ENCODE results near the gene PARD3B. TPM values are rescaled to one million over a fixed set of nuclear protein-coding genes. Genes with fewer than 3 reads are reported as not detected.

PARD3B gene
- total RNA-seq, 4 donors from 2014 or later = 32.6 to 65.7 (median 38.6) TPM

GRCh38 chr2:205193836-205194228, 648.6 kb downstream of the PARD3B start:
- no peaks in the 10 kb centered on the region for H3K27me3 ChIP-seq
- H3K9me3 ChIP-seq = no peaks in the 10 kb centered on the region
- no peak overlapping the region for H3K27ac ChIP-seq
- H3K36me3 ChIP-seq = no peaks in the 10 kb centered on the region
- no peak overlapping the region for H3K4me3 ChIP-seq
- 87 to 97% methylated on average over 2 to 4 of the region's 4 CpGs for WGBS, 2 donors (ENCODE audit: low coverage in 1 of 2)
- TF ChIP-seq POLR2A (IDR thresholded peaks at IDR 0.05) = no peak
- TF ChIP-seq POLR2AphosphoS5 (IDR thresholded peaks at IDR 0.05) = no peak
- TF ChIP-seq, protein P1, sequence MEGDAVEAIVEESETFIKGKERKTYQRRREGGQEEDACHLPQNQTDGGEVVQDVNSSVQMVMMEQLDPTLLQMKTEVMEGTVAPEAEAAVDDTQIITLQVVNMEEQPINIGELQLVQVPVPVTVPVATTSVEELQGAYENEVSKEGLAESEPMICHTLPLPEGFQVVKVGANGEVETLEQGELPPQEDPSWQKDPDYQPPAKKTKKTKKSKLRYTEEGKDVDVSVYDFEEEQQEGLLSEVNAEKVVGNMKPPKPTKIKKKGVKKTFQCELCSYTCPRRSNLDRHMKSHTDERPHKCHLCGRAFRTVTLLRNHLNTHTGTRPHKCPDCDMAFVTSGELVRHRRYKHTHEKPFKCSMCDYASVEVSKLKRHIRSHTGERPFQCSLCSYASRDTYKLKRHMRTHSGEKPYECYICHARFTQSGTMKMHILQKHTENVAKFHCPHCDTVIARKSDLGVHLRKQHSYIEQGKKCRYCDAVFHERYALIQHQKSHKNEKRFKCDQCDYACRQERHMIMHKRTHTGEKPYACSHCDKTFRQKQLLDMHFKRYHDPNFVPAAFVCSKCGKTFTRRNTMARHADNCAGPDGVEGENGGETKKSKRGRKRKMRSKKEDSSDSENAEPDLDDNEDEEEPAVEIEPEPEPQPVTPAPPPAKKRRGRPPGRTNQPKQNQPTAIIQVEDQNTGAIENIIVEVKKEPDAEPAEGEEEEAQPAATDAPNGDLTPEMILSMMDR (IDR thresholded peaks at IDR 0.05) = no peak
- no peak for TF ChIP-seq EP300 (IDR thresholded peaks at IDR 0.05; ENCODE audit: low read depth)
- in situ Hi-C loops (cut with MboI; ENCODE audit: low pct_ligation_motif_present in 1 of 4, low pct_unique_long_range_greater_than_20kb in 1 of 4, low sequenced_read_pairs in 3 of 4) = no loop called here
- intact Hi-C loops (cut with DNase I; ENCODE audit: low total_unique reads) = no loop called here
- no peak for DNase-seq
- H3K4me1 ChIP-seq = peaks cover 0 to 7% (median 0%) of the 10 kb centered on the region in 4 donors

- no peak for TF ChIP-seq EP300 (IDR thresholded peaks at IDR 0.05; ENCODE audit: low read depth)
- TF ChIP-seq, protein P1 (IDR thresholded peaks at IDR 0.05) = no peak
- TF ChIP-seq POLR2AphosphoS5 (IDR thresholded peaks at IDR 0.05) = no peak
- no peak for TF ChIP-seq POLR2A (IDR thresholded peaks at IDR 0.05)
- no peaks in the 10 kb centered on the region for H3K36me3 ChIP-seq
- no peak for DNase-seq
- no peak overlapping the region for H3K4me3 ChIP-seq
- no peaks in the 10 kb centered on the region for H3K9me3 ChIP-seq
- H3K4me1 ChIP-seq = peaks cover 0 to 7% (median 0%) of the 10 kb centered on the region in 4 donors
- H3K27me3 ChIP-seq = no peaks in the 10 kb centered on the region
- intact Hi-C loops (cut with DNase I; ENCODE audit: low total_unique reads) = no loop called here
- no peak overlapping the region for H3K27ac ChIP-seq
- in situ Hi-C loops (cut with MboI; ENCODE audit: low pct_ligation_motif_present in 1 of 4, low pct_unique_long_range_greater_than_20kb in 1 of 4, low sequenced_read_pairs in 3 of 4) = no loop called here
These were observed 652.3 kb downstream of the PARD3B start for GRCh38 chr2:205197468-205198139.

- WGBS, 2 donors (ENCODE audit: low coverage in 1 of 2) = 29 to 35% methylated on average over 3 of the region's 3 CpGs
These were observed 652.9 kb downstream of the PARD3B start for GRCh38 chr2:205198140-205198525.

GRCh38 chr2:205199165-205199850, 654.0 kb downstream of the PARD3B start:
- in situ Hi-C loops (cut with MboI; ENCODE audit: low pct_ligation_motif_present in 1 of 4, low pct_unique_long_range_greater_than_20kb in 1 of 4, low sequenced_read_pairs in 3 of 4) = no loop called here
- no peaks in the 10 kb centered on the region for H3K27me3 ChIP-seq
- TF ChIP-seq EP300 (IDR thresholded peaks at IDR 0.05; ENCODE audit: low read depth) (no peak), POLR2AphosphoS5 (IDR thresholded peaks at IDR 0.05) (no peak), POLR2A (IDR thresholded peaks at IDR 0.05) (no peak)
- TF ChIP-seq, protein P1 (IDR thresholded peaks at IDR 0.05) = no peak
- DNase-seq = no peak
- intact Hi-C loops (cut with DNase I; ENCODE audit: low total_unique reads) = no loop called here
- 73 to 98% methylated on average over 4 to 6 of the region's 6 CpGs for WGBS, 2 donors (ENCODE audit: low coverage in 1 of 2)
- H3K36me3 ChIP-seq = no peaks in the 10 kb centered on the region
- H3K27ac ChIP-seq = no peak overlapping the region
- H3K4me1 ChIP-seq = peaks cover 0 to 7% (median 0%) of the 10 kb centered on the region in 4 donors
- peaks cover 0 to 4% of the 10 kb centered on the region in 2 donors for H3K9me3 ChIP-seq
- H3K4me3 ChIP-seq = no peak overlapping the region

More at GRCh38 chr2:205198140-205198525, 652.9 kb downstream of the PARD3B start:
- H3K36me3 ChIP-seq = no peaks in the 10 kb centered on the region
- H3K27me3 ChIP-seq = no peaks in the 10 kb centered on the region
- H3K4me1 ChIP-seq = peaks cover 0 to 7% (median 0%) of the 10 kb centered on the region in 4 donors
- no peak for DNase-seq
- in situ Hi-C loops (cut with MboI; ENCODE audit: low pct_ligation_motif_present in 1 of 4, low pct_unique_long_range_greater_than_20kb in 1 of 4, low sequenced_read_pairs in 3 of 4) (no loop called here), intact Hi-C loops (cut with DNase I; ENCODE audit: low total_unique reads) (no loop called here)
- no peak overlapping the region for H3K4me3 ChIP-seq
- H3K27ac ChIP-seq = no peak overlapping the region
- no peak for TF ChIP-seq POLR2AphosphoS5 (IDR thresholded peaks at IDR 0.05)
- TF ChIP-seq POLR2A (IDR thresholded peaks at IDR 0.05) = no peak
- no peak for TF ChIP-seq EP300 (IDR thresholded peaks at IDR 0.05; ENCODE audit: low read depth)
- TF ChIP-seq, protein P1 (IDR thresholded peaks at IDR 0.05) = no peak
- no peaks in the 10 kb centered on the region for H3K9me3 ChIP-seq

All from transverse colon (tissue), 4 donors.